ENCODE measurements around the gene FGF14. TPM values are rescaled to one million over a fixed set of nuclear protein-coding genes. Genes with fewer than 3 reads are reported as not detected.

Gene FGF14
- total RNA-seq, 1 experiment from 2014 or later, result 0.22 TPM

DNA sequence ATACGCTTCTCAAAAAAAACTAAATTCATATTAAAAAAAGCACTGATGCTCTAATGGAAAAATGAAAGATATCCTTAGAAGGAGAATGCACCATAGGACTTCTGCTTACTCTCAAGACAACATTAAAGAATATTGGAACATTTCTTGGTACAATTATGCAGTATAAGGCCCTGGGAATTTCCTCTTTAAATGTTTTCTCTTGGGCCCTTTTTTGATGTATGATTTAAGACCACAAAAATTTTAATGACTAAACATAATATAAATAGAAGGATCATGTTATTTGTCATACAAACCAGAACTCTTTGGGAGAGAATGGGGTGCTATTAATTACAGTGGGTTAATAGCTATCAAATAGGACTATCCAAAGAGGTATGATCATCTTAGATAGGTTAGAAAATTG lies 403.7 kb downstream of the FGF14 start:
- no peaks in the 10 kb centered on the region for H3K79me1 ChIP-seq (ENCODE audit: insufficient read depth, low read depth, low read length, poor library complexity, severe bottlenecking)
- H3T11ph ChIP-seq (ENCODE audit: low read length), result no peak overlapping the region
- no peaks in the 10 kb centered on the region for H3K79me2 ChIP-seq (ENCODE audit: insufficient read depth, low read length)
- H3K27me3 ChIP-seq (ENCODE audit: insufficient read depth, low read length), result no peaks in the 10 kb centered on the region
- Mint-ChIP-seq H3K27me3 (ENCODE audit: low read depth) (no peaks in the 10 kb centered on the region; the same call in 1 of the 2 replicates), H3K4me3 (no peak overlapping the region), H3K9me3 (no peaks in the 10 kb centered on the region), H3K4me1 (no peaks in the 10 kb centered on the region), H3K27ac (no peak overlapping the region), H3K36me3 (ENCODE audit: insufficient read depth in 1 of 3, low read depth in 3 of 3) (no peaks in the 10 kb centered on the region)
- TF ChIP-seq, protein P1, sequence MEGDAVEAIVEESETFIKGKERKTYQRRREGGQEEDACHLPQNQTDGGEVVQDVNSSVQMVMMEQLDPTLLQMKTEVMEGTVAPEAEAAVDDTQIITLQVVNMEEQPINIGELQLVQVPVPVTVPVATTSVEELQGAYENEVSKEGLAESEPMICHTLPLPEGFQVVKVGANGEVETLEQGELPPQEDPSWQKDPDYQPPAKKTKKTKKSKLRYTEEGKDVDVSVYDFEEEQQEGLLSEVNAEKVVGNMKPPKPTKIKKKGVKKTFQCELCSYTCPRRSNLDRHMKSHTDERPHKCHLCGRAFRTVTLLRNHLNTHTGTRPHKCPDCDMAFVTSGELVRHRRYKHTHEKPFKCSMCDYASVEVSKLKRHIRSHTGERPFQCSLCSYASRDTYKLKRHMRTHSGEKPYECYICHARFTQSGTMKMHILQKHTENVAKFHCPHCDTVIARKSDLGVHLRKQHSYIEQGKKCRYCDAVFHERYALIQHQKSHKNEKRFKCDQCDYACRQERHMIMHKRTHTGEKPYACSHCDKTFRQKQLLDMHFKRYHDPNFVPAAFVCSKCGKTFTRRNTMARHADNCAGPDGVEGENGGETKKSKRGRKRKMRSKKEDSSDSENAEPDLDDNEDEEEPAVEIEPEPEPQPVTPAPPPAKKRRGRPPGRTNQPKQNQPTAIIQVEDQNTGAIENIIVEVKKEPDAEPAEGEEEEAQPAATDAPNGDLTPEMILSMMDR (conservative IDR thresholded peaks at IDR 0.05), result no peak
- WGBS (ENCODE audit: extremely low coverage, insufficient read length, low lambda C conversion rate), result no CpG with 5 or more reads among the region's 1 CpG
- H3K14ac ChIP-seq (ENCODE audit: insufficient read depth, low read length), result no peak overlapping the region
- H3K56ac ChIP-seq (ENCODE audit: insufficient read length, low read depth, low read length), result no peak overlapping the region
- H3K9me3 ChIP-seq (ENCODE audit: control insufficient read depth, low read depth, low read length), result no peaks in the 10 kb centered on the region
- H4K91ac ChIP-seq (ENCODE audit: insufficient read length, low read depth, low read length), result no peak overlapping the region
- no peak overlapping the region for H4K5ac ChIP-seq (ENCODE audit: insufficient read length, low read depth, low read length)
- no peak overlapping the region for H3K9ac ChIP-seq (ENCODE audit: extremely low read depth, insufficient read length, low read length)
- no peak overlapping the region for H3K18ac ChIP-seq (ENCODE audit: insufficient read length, low read depth, low read length)
- H3K4ac ChIP-seq (ENCODE audit: low read depth, low read length), result no peak overlapping the region
- no peak overlapping the region for H2BK12ac ChIP-seq (ENCODE audit: insufficient read length, low read depth, low read length)
- H3K4me1 ChIP-seq (ENCODE audit: insufficient read depth, low read length), result no peaks in the 10 kb centered on the region
- H3K23ac ChIP-seq (ENCODE audit: insufficient read length, low read depth, low read length), result no peak overlapping the region
- H2BK15ac ChIP-seq (ENCODE audit: low read depth, low read length), result no peak overlapping the region
- H3K23me2 ChIP-seq (ENCODE audit: insufficient read length, low read depth, low read length, poor library complexity, severe bottlenecking), result no peaks in the 10 kb centered on the region
- no peak overlapping the region for H3K27ac ChIP-seq (ENCODE audit: insufficient read length, low read depth, low read length)
- no peaks in the 10 kb centered on the region for H4K20me1 ChIP-seq (ENCODE audit: control insufficient read depth, insufficient read depth, insufficient read length)
- no peak overlapping the region for H2AFZ ChIP-seq (ENCODE audit: low read length)
- no peak overlapping the region for H2BK5ac ChIP-seq (ENCODE audit: insufficient read length, low read length)
- no peak overlapping the region for H2BK120ac ChIP-seq (ENCODE audit: low read depth, low read length, poor library complexity, severe bottlenecking)
- no peak overlapping the region for H4K8ac ChIP-seq (replicated peaks; ENCODE audit: insufficient read length, low read depth, low read length)
- H2AK5ac ChIP-seq (ENCODE audit: insufficient read length, low read length), result no peak overlapping the region
- no peak overlapping the region for H2BK20ac ChIP-seq (ENCODE audit: low read depth, low read length, poor library complexity, severe bottlenecking)
- DNase-seq, result no peak
- H3K4me2 ChIP-seq (ENCODE audit: insufficient read depth, insufficient read length, low read length), result no peak overlapping the region

Data from H9 (cell line).